GM10266 (cell line): ENCODE results near the gene KCNMA1.

Source experiments
- DNase-seq: peaks from one replicate; pipeline ENCODE4 v3.0.0; 2012; ENCODE audit errors: extremely low spot score
- TF ChIP-seq, protein P1 (sequence below): IDR thresholded peaks from 2 replicates; pipeline ENCODE4 v1.5.1; 2012; ENCODE audit warnings: mild to moderate bottlenecking, low read depth; ENCODE audit not compliant: control insufficient read depth, insufficient read depth; ENCODE audit errors: missing control alignments

KCNMA1 gene

DNA sequence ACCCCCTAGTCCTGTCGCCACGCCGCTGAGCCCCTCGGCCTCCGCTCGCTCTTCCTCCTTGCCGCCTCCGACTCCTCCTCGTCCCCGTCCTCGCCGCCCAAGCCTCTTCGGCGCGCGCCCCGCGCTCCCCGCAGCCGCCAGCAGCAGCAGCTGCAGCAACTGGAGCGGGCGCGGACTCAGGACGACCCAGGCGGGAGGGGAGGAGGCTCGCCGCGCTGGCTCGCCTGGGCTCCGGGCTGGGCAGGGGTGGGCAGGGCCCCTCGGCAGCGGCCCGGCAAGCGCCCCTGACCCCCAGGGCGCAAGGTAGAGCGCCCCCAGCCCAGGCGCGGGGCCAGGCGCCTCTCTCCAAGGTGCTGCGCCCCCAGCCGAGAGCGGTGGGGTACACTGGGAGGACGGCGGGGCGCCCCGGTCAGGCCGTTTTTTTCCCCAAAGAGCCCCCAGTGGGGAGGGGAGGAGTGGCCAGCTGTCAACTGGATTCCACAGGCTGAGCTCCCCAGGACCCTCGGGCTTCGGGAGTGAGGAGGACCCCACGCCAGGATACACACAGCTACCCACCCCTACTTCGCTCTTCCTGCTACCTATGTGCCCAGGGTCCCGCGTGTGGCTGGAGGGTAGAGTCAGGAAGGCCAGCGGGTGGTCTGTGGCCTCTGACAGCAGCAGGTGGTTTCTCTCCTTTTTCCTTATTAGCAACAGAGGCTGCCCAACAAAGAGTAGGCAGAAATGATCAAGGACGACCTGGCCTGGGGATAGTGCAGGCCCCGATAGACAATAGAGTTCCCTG is 903 bp upstream of the KCNMA1 start:
- TF ChIP-seq, protein P1, sequence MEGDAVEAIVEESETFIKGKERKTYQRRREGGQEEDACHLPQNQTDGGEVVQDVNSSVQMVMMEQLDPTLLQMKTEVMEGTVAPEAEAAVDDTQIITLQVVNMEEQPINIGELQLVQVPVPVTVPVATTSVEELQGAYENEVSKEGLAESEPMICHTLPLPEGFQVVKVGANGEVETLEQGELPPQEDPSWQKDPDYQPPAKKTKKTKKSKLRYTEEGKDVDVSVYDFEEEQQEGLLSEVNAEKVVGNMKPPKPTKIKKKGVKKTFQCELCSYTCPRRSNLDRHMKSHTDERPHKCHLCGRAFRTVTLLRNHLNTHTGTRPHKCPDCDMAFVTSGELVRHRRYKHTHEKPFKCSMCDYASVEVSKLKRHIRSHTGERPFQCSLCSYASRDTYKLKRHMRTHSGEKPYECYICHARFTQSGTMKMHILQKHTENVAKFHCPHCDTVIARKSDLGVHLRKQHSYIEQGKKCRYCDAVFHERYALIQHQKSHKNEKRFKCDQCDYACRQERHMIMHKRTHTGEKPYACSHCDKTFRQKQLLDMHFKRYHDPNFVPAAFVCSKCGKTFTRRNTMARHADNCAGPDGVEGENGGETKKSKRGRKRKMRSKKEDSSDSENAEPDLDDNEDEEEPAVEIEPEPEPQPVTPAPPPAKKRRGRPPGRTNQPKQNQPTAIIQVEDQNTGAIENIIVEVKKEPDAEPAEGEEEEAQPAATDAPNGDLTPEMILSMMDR = no peak
- no peak for DNase-seq

DNA sequence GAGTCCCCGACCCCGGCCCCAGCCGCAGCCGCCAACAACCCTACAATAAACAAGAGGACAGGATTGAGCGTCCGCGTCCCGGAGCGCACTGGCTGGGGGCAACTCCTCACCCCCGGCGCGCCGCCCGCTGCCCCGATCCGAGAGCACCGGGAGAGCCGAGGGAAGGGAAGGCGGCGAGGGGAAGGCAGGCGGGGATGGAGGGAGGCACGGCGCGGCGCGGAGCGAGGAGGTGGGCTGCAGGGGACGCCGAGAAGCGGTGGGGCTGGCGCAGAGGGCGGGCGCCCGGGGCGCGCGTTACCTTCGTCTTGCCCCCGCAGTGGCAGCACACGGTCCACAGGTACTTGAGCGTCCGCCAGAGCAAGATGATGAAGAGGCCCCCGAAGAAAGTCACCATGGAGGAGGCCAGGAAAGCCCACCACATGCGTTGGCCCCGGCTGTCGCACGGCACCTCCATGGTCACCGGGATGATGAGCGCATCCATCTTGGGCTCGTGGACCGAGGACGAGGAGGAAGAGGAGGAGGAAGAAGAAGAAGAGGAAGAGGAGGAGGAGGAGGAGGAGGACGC is 559 bp downstream of the KCNMA1 start:
- TF ChIP-seq, protein P1 = no peak
- no peak for DNase-seq

DNA sequence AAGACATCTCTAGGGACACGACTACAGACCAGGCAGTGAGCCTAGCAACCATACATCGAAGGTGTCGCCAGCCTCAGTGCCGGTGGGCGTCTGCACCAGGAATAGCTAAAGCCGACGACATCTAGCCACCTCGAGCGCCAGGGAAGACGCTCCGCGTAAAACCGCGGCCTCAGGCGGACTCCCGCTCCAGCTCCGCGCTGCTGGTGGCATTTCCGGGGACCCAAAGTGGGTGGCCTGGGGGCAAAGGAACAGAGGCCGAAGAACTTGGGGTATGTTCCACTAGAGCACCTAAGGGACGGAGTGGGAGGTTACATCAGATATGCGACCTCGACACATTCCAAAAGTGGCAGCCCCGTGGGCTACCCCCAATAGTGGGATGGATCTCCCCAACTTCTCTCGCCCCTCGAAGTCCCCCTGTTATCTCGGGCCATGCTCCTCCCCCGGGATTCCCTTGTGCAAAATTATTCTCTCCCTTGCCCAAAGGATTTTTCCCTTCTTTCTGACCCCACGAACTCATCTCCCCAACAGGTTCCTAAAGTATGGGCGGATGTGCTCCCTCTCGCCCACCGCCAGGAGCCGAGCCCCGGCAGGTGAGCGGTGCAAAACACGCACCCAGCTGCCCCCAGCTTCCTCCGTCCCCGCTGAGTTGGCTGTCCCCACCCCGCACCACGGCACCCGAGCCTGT is 1.2 kb downstream of the KCNMA1 start:
- no peak for DNase-seq

DNA sequence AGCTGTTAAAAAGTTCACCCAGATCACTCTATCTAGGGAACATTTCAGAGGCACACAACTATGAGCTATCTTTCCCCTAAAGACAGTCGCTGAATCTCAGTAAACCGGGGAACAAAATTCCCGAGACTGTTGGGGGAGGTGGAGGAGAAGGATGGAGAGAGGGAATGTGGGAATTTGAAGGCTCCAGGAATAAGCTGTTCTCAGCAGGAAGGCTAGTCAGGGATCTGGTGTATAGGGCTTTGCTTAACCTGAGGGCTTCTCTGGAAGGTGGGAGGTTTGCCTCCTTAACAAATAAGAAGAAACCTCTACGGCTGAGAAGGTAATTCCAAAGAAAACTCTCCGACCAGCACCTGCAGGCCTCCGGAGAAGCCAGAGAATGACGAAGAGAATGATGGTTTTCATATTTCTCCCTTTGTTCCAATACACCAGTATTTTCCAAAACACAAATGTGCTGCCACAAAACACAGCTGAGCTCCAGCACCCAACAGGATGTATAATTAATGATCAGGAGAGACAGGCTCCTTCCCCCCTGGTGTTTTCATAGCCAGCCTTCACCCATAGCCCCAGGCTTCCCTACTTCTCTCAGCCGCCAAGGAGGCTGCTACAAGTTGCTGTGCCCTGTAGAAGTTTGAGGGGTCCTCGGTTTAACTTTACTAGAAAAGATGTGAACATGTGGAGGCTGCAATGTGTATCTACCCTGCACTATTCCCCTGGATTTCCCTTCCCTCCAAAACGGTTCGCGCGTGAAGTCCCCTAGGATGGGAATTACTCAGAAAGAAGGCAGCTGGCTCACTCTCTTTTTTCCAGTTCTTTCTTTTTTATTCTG is 2.0 kb downstream of the KCNMA1 start:
- TF ChIP-seq, protein P1 = no peak
- no peak for DNase-seq

More for the DNA sequence above, 1.2 kb downstream of the KCNMA1 start:
- TF ChIP-seq, protein P1 = no peak

DNA sequence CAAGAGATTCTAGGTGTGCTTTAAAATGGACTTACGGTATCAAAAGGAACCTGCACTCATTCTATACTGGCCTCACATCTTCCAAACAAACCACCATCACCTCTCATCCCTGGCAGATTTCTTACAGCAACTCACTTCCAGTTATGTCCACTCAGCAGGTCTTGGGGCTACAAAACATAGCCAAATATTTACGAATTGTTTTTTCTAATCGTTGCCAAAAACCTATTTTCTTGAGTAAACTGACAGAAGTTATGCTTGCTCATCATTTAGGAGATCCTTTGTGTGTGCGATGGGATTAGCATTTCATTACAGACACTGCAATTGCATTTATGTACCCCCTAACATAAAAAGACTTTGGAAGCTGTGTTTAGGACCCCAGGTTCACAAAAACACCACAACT is 2.7 kb downstream of the KCNMA1 start:
- DNase-seq = no peak
- TF ChIP-seq, protein P1 = no peak

DNA sequence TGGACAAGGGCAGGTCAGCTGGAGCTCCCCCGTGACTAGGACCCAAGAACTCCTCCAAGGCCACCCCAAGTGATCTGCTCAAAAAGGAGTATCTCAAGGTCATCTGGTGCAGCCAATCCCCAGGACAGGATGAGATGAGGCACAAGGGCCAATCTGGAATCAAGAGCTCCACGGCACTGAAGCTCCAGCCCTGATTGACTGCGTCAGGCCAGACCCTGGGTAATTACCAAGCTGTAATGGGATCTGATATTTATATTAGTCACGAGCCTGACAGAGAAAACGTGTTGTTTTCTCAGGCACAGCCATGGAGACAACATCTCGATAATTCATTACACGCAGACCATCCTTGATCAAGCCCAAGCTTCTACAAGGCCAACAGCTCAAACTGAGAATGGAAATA is 4.2 kb downstream of the KCNMA1 start:
- TF ChIP-seq, protein P1 = no peak
- no peak for DNase-seq

DNA sequence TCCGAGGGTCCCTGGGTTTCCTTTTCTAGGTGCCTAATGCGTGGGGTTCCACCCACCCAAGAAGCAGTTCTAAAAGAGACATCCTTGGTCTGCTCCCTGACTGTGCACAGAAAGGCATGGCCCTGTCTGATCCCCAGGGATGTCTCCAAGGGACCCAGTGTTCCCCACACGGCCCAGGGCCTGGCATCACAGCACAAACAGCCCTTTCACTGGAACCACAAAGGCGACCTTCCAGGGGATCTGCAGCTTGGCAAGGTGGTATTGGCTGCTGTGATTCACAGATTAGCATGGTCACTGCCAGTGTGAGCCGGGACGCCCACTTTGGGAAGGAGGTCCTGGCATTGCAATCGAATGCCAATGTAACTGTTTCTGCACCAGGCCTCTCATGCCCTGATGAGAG is 6.4 kb downstream of the KCNMA1 start:
- DNase-seq = no peak

More for the DNA sequence above, 6.4 kb downstream of the KCNMA1 start:
- TF ChIP-seq, protein P1 = no peak
